ENCODE data around the gene ECT2. TPM values are rescaled to one million over a fixed set of nuclear protein-coding genes. Genes with fewer than 3 reads are reported as not detected.

The ECT2 gene
- total RNA-seq, 1 experiment from 2014 or later: 98.5 TPM

- CTCF ChIA-PET: no interaction called here
- intact Hi-C loops (cut with micrococcal nuclease; ENCODE audit: unreplicated experiment): no loop called here
- no peak for DNase-seq (ENCODE audit: low spot score)
- no peak overlapping the region for H3K27ac ChIP-seq (ENCODE audit: low read depth, low read length, poor library complexity, severe bottlenecking)
- TF ChIP-seq CTCF (conservative IDR thresholded peaks at IDR 0.05; ENCODE audit: low read depth, low read length): no peak
- TF ChIP-seq EZH2 (IDR thresholded peaks at IDR 0.05; ENCODE audit: borderline replicate concordance, low read depth, low read length, poor library complexity, severe bottlenecking): no peak
- H3K4me3 ChIP-seq (ENCODE audit: low read depth, low read length, poor library complexity, severe bottlenecking): no peak overlapping the region
- H3K36me3 ChIP-seq (ENCODE audit: insufficient read depth, low read length, poor library complexity, severe bottlenecking): peaks cover 100% of the 10 kb centered on the region
- H3K4me1 ChIP-seq (ENCODE audit: insufficient read depth, low read length, poor library complexity, severe bottlenecking): no peaks in the 10 kb centered on the region
- POLR2A ChIA-PET (ENCODE audit: low non-redundant PET): no interaction called here
- H3K9me3 ChIP-seq (ENCODE audit: low read depth, low read length, poor library complexity, severe bottlenecking): no peaks in the 10 kb centered on the region
- H3K27me3 ChIP-seq (replicated peaks; ENCODE audit: insufficient read depth, low read depth, low read length, poor library complexity): no peaks in the 10 kb centered on the region
- BruUV-seq (replicated peaks): no TSS peak
Observed at GRCh38 chr3:172766241-172766640, 15.7 kb downstream of the ECT2 start.

- DNase-seq (ENCODE audit: low spot score): no peak
- H3K27ac ChIP-seq (ENCODE audit: low read depth, low read length, poor library complexity, severe bottlenecking): no peak overlapping the region
- no peak overlapping the region for H3K4me3 ChIP-seq (ENCODE audit: low read depth, low read length, poor library complexity, severe bottlenecking)
- H3K36me3 ChIP-seq (ENCODE audit: insufficient read depth, low read length, poor library complexity, severe bottlenecking): peaks cover 100% of the 10 kb centered on the region
- POLR2A ChIA-PET (ENCODE audit: low non-redundant PET): no interaction called here
- H3K4me1 ChIP-seq (ENCODE audit: insufficient read depth, low read length, poor library complexity, severe bottlenecking): no peaks in the 10 kb centered on the region
- intact Hi-C loops (cut with micrococcal nuclease; ENCODE audit: unreplicated experiment): no loop called here
- BruUV-seq (replicated peaks): no TSS peak
- CTCF ChIA-PET: no interaction called here
- no peak for TF ChIP-seq EZH2 (IDR thresholded peaks at IDR 0.05; ENCODE audit: borderline replicate concordance, low read depth, low read length, poor library complexity, severe bottlenecking)
- TF ChIP-seq CTCF (conservative IDR thresholded peaks at IDR 0.05; ENCODE audit: low read depth, low read length): no peak
- H3K27me3 ChIP-seq (replicated peaks; ENCODE audit: insufficient read depth, low read depth, low read length, poor library complexity): no peaks in the 10 kb centered on the region
- H3K9me3 ChIP-seq (ENCODE audit: low read depth, low read length, poor library complexity, severe bottlenecking): no peaks in the 10 kb centered on the region
Observed at GRCh38 chr3:172766718-172767405, 16.3 kb downstream of the ECT2 start.

DNA sequence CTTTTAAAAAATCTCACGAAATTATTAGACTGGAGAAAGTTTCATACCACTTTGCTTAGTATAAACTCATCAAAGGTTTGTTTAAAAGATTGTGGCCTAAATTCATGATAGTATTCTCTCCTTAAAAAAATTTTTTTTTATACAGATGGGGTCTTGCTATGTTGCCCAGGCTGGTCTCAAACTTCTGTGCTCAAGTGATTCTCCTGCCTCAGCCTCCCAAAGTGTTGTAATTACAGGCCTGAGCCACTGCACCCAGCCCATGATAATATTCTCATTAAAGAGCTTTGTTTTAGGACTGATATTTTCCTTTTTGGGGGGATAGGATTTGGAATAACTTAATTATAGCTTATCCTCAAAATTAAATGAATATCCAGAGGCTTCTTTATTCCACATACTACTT lies 19.9 kb downstream of the ECT2 start:
- no peak for DNase-seq (ENCODE audit: low spot score)
- intact Hi-C loops (cut with micrococcal nuclease; ENCODE audit: unreplicated experiment): no loop called here
- CTCF ChIA-PET: no interaction called here

More for the DNA sequence above, 19.9 kb downstream of the ECT2 start:
- no peak for TF ChIP-seq EZH2 (IDR thresholded peaks at IDR 0.05; ENCODE audit: borderline replicate concordance, low read depth, low read length, poor library complexity, severe bottlenecking)
- TF ChIP-seq CTCF (conservative IDR thresholded peaks at IDR 0.05; ENCODE audit: low read depth, low read length): no peak
- no peaks in the 10 kb centered on the region for H3K27me3 ChIP-seq (replicated peaks; ENCODE audit: insufficient read depth, low read depth, low read length, poor library complexity)
- H3K9me3 ChIP-seq (ENCODE audit: low read depth, low read length, poor library complexity, severe bottlenecking): no peaks in the 10 kb centered on the region
- POLR2A ChIA-PET (ENCODE audit: low non-redundant PET): no interaction called here
- peaks cover 99% of the 10 kb centered on the region for H3K36me3 ChIP-seq (ENCODE audit: insufficient read depth, low read length, poor library complexity, severe bottlenecking)
- no peak overlapping the region for H3K27ac ChIP-seq (ENCODE audit: low read depth, low read length, poor library complexity, severe bottlenecking)
- BruUV-seq (replicated peaks): no TSS peak
- H3K4me3 ChIP-seq (ENCODE audit: low read depth, low read length, poor library complexity, severe bottlenecking): no peak overlapping the region
- H3K4me1 ChIP-seq (ENCODE audit: insufficient read depth, low read length, poor library complexity, severe bottlenecking): no peaks in the 10 kb centered on the region

Measured in A673 (cell line).